Sigmoid colon (tissue), 4 donors: Measurements from ENCODE around the gene TWF2.

Source experiments
- CTCF ChIP-seq, 4 experiments: fragments of 450-650 bp in 3 of 4; fragments of 200-600 bp in 1 of 4; IDR thresholded peaks; one replicate each; pipeline ENCODE4 v1.5.1; 2016 to 2019; ENCODE audit warnings: antibody characterized with exemption in 4 of 4, mild to moderate bottlenecking in 3 of 4, moderate library complexity in 2 of 4
- POLR2A ChIP-seq, 2 donors: fragments of 450-650 bp; IDR thresholded peaks; one replicate each; pipeline ENCODE4 v1.6.1; 2016; ENCODE audit warnings: antibody characterized with exemption in 2 of 2, mild to moderate bottlenecking in 2 of 2, moderate library complexity in 2 of 2
- POLR2AphosphoS5 ChIP-seq, 4 donors: sonication (generic); formaldehyde crosslinking; IDR thresholded peaks; one replicate each; pipeline ENCODE4 v1.6.1; 2017; ENCODE audit warnings: antibody characterized with exemption in 4 of 4

GRCh38 chr3:52190294-52191074 is 48.5 kb downstream of the TWF2 start:
- TF ChIP-seq CTCF (IDR thresholded peaks at IDR 0.05), result no peak
- TF ChIP-seq POLR2AphosphoS5 (IDR thresholded peaks at IDR 0.05), result no peak
- TF ChIP-seq POLR2A (IDR thresholded peaks at IDR 0.05), result no peak
